Measurements from ENCODE around the gene APEH. TPM values are rescaled to one million over a fixed set of nuclear protein-coding genes. Genes with fewer than 3 reads are reported as not detected.

The APEH gene
- total RNA-seq, 4 donors from 2014 or later, result 46.7 to 60.8 (median 55.0) TPM

GRCh38 chr3:49705390-49705960, 31.3 kb downstream of the APEH start:
- TF ChIP-seq CTCF (IDR thresholded peaks at IDR 0.05), result no peak
- no peak for DNase-seq (ENCODE audit: low spot score)
- ATAC-seq (ENCODE audit: low FRiP score), result no peak

GRCh38 chr3:49706456-49707112, 32.4 kb downstream of the APEH start:
- TF ChIP-seq CTCF (IDR thresholded peaks at IDR 0.05), result no peak
- ATAC-seq (ENCODE audit: low FRiP score) (no peak), DNase-seq (ENCODE audit: low spot score) (no peak)

GRCh38 chr3:49707113-49707480, 32.9 kb downstream of the APEH start:
- TF ChIP-seq CTCF (IDR thresholded peaks at IDR 0.05), result no peak
- ATAC-seq (ENCODE audit: low FRiP score) (no peak), DNase-seq (ENCODE audit: low spot score) (no peak)

GRCh38 chr3:49709852-49710251, 35.7 kb downstream of the APEH start:
- ATAC-seq (ENCODE audit: low FRiP score) (no peak), DNase-seq (ENCODE audit: low spot score) (no peak)
- TF ChIP-seq CTCF (IDR thresholded peaks at IDR 0.05), result no peak

- no peak for TF ChIP-seq CTCF (IDR thresholded peaks at IDR 0.05)
- DNase-seq (ENCODE audit: low spot score) (no peak), ATAC-seq (ENCODE audit: low FRiP score) (no peak)
Measured at GRCh38 chr3:49711489-49711888, 37.3 kb downstream of the APEH start.

- DNase-seq (ENCODE audit: low spot score) (no peak), ATAC-seq (ENCODE audit: low FRiP score) (no peak)
- no peak for TF ChIP-seq CTCF (IDR thresholded peaks at IDR 0.05)
Measured at GRCh38 chr3:49712166-49712565, 38.0 kb downstream of the APEH start.

GRCh38 chr3:49712631-49713317, 38.6 kb downstream of the APEH start:
- no peak for ATAC-seq (ENCODE audit: low FRiP score)
- no peak for DNase-seq (ENCODE audit: low spot score)
- no peak for TF ChIP-seq CTCF (IDR thresholded peaks at IDR 0.05)

Measured in omental fat pad (tissue), 4 donors.